Daoy (cell line): ENCODE results near the gene COL1A1. TPM values are rescaled to one million over a fixed set of nuclear protein-coding genes. Genes with fewer than 3 reads are reported as not detected.

Source experiments
- DNase-seq: peaks from one replicate; pipeline ENCODE4 v3.0.0-alpha.2; 2015; ENCODE audit warnings: low read depth
- total RNA-seq: library from RNA; depleted of rRNA; stranded (reverse); fragments of >200 nt; shearing (Covaris generic); gene quantifications from 2 replicates; pipeline ENCODE4 v1.2.3, GENCODE V29; 2014

Gene COL1A1
- total RNA-seq, 1 experiment from 2014 or later = 288 TPM

- peak; percentile 70 for DNase-seq
Observed at GRCh38 chr17:50213026-50214022, 11.9 kb upstream of the COL1A1 start.

- peak; percentile 78 for DNase-seq
Observed at GRCh38 chr17:50212121-50212843, 10.9 kb upstream of the COL1A1 start.

- peak; percentile 47 for DNase-seq
Observed at GRCh38 chr17:50211249-50212120, 10.1 kb upstream of the COL1A1 start.

- peak; percentile 98 for DNase-seq
Observed at GRCh38 chr17:50210240-50211225, 9.1 kb upstream of the COL1A1 start.

GRCh38 chr17:50209472-50210239 lies 8.2 kb upstream of the COL1A1 start:
- DNase-seq = peak; percentile 97

GRCh38 chr17:50209133-50209471 lies 7.7 kb upstream of the COL1A1 start:
- no peak for DNase-seq

- peak; percentile 23 for DNase-seq
Observed at GRCh38 chr17:50208611-50209061, 7.2 kb upstream of the COL1A1 start.

GRCh38 chr17:50207792-50208567 lies 6.5 kb upstream of the COL1A1 start:
- peak; percentile 0 for DNase-seq

- no peak for DNase-seq
Observed at GRCh38 chr17:50207315-50207714, 5.9 kb upstream of the COL1A1 start.

- DNase-seq = peak; percentile 72
Observed at GRCh38 chr17:50206604-50207293, 5.3 kb upstream of the COL1A1 start.

- no peak for DNase-seq
Observed at GRCh38 chr17:50205963-50206505, 4.6 kb upstream of the COL1A1 start.

- DNase-seq = peak; percentile 20
Observed at GRCh38 chr17:50205111-50205962, 3.9 kb upstream of the COL1A1 start.

GRCh38 chr17:50204431-50204830 lies 3.0 kb upstream of the COL1A1 start:
- no peak for DNase-seq

- DNase-seq = peak; percentile 60
Observed at GRCh38 chr17:50203604-50204345, 2.3 kb upstream of the COL1A1 start.

GRCh38 chr17:50203086-50203485 lies 1.7 kb upstream of the COL1A1 start:
- peak; percentile 23 for DNase-seq
